A673 (cell line): ENCODE data around the gene NKIRAS2.

Experiments
- EZH2 ChIP-seq: fragments of 200-600 bp; sonication (generic); IDR thresholded peaks from 2 replicates; pipeline ENCODE4 v1.6.1; 2017; ENCODE audit warnings: borderline replicate concordance, low read depth, mild to moderate bottlenecking, mixed read lengths, antibody characterized with exemption, low read length; ENCODE audit not compliant: poor library complexity, severe bottlenecking
- TF ChIP-seq, protein P1 (sequence below): fragments of 300-800, 200-600 bp; sonication (generic); conservative IDR thresholded peaks from 2 replicates; pipeline ENCODE4 v1.5.1; 2017; ENCODE audit warnings: low read depth, mild to moderate bottlenecking, antibody characterized with exemption, low read length, moderate library complexity, mixed read lengths

DNA sequence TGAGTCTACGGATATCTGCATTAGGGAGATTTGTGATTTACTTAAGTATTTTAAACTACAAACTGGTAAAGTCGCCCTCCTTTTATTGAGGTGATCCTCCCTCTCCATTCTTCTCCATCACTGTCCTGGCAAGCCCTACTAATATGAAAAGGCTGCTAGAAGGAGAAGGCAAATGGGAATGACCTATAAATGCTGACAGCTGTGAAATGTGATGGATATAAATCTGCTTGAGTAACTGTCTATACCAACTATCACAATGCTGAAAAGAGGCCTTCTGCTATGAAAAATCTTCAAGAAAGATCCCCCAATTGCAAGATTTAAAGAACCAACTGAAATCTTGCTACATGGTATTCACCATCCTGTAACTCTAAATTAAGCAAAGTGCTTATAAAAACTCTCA, 18.2 kb upstream of the NKIRAS2 start:
- TF ChIP-seq, protein P1, sequence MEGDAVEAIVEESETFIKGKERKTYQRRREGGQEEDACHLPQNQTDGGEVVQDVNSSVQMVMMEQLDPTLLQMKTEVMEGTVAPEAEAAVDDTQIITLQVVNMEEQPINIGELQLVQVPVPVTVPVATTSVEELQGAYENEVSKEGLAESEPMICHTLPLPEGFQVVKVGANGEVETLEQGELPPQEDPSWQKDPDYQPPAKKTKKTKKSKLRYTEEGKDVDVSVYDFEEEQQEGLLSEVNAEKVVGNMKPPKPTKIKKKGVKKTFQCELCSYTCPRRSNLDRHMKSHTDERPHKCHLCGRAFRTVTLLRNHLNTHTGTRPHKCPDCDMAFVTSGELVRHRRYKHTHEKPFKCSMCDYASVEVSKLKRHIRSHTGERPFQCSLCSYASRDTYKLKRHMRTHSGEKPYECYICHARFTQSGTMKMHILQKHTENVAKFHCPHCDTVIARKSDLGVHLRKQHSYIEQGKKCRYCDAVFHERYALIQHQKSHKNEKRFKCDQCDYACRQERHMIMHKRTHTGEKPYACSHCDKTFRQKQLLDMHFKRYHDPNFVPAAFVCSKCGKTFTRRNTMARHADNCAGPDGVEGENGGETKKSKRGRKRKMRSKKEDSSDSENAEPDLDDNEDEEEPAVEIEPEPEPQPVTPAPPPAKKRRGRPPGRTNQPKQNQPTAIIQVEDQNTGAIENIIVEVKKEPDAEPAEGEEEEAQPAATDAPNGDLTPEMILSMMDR: no peak
- TF ChIP-seq EZH2: no peak
